ENCODE measurements around the gene ADGRD2. TPM values are rescaled to one million over a fixed set of nuclear protein-coding genes. Genes with fewer than 3 reads are reported as not detected.

Gene ADGRD2
- total RNA-seq, 3 donors from 2014 or later: 2.6 to 2.9 TPM; not detected in 1

DNA sequence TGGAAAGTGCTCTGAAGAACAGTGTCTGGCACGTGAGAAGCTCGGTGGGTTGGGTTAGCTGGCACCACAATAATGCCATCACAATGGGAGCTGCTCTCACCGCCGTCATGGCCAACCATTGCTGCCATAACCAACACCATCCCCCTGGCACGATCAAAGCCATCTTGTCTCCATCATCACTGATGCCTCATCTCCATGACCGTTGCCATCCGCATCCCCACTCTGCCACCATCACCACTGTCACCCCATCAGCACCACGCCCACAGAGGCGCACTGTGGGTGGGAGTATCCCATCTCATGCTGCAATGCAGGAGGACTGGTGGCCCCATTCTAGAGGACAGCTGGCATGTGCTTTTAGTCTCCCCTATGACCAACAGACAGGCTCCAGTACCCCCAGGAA lies 33.2 kb downstream of the ADGRD2 start:
- H3K27ac ChIP-seq: no peak overlapping the region
- H3K4me1 ChIP-seq: no peaks in the 10 kb centered on the region
- H3K36me3 ChIP-seq: no peaks in the 10 kb centered on the region
- peaks cover 0 to 63% of the 10 kb centered on the region in 2 donors for H3K27me3 ChIP-seq
- no peak for TF ChIP-seq POLR2A (IDR thresholded peaks at IDR 0.05)
- TF ChIP-seq, protein P1, sequence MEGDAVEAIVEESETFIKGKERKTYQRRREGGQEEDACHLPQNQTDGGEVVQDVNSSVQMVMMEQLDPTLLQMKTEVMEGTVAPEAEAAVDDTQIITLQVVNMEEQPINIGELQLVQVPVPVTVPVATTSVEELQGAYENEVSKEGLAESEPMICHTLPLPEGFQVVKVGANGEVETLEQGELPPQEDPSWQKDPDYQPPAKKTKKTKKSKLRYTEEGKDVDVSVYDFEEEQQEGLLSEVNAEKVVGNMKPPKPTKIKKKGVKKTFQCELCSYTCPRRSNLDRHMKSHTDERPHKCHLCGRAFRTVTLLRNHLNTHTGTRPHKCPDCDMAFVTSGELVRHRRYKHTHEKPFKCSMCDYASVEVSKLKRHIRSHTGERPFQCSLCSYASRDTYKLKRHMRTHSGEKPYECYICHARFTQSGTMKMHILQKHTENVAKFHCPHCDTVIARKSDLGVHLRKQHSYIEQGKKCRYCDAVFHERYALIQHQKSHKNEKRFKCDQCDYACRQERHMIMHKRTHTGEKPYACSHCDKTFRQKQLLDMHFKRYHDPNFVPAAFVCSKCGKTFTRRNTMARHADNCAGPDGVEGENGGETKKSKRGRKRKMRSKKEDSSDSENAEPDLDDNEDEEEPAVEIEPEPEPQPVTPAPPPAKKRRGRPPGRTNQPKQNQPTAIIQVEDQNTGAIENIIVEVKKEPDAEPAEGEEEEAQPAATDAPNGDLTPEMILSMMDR (IDR thresholded peaks at IDR 0.05): no peak
- no peak overlapping the region for H3K4me3 ChIP-seq
- DNase-seq (ENCODE audit: low spot score in 2 of 2): no peak
- no peaks in the 10 kb centered on the region for H3K9me3 ChIP-seq
- intact Hi-C loops (cut with DNase I; ENCODE audit: low total_unique reads): no loop called here

- Histone ChIP-seq H3K36me3 (no peaks in the 10 kb centered on the region), H3K9me3 (no peaks in the 10 kb centered on the region), H3K27me3 (peaks cover 0 to 45% of the 10 kb centered on the region in 2 donors), H3K4me1 (no peaks in the 10 kb centered on the region), H3K4me3 (no peak overlapping the region), H3K27ac (no peak overlapping the region)
- intact Hi-C loops (cut with DNase I; ENCODE audit: low total_unique reads): no loop called here
- TF ChIP-seq POLR2A (IDR thresholded peaks at IDR 0.05): no peak
- no peak for TF ChIP-seq POLR2AphosphoS5 (IDR thresholded peaks at IDR 0.05)
- TF ChIP-seq, protein P1 (IDR thresholded peaks at IDR 0.05): no peak
- no peak for DNase-seq (ENCODE audit: low spot score in 2 of 2)
Observed at GRCh38 chr9:124485201-124485600, 35.0 kb downstream of the ADGRD2 start.

GRCh38 chr9:124485936-124486335 lies 35.7 kb downstream of the ADGRD2 start:
- Histone ChIP-seq H3K4me1 (no peaks in the 10 kb centered on the region), H3K36me3 (no peaks in the 10 kb centered on the region), H3K27me3 (peaks cover 0 to 41% of the 10 kb centered on the region in 2 donors), H3K4me3 (no peak overlapping the region), H3K27ac (no peak overlapping the region), H3K9me3 (no peaks in the 10 kb centered on the region)
- intact Hi-C loops (cut with DNase I; ENCODE audit: low total_unique reads): no loop called here
- no peak for DNase-seq (ENCODE audit: low spot score in 2 of 2)
- TF ChIP-seq POLR2A (IDR thresholded peaks at IDR 0.05) (no peak), POLR2AphosphoS5 (IDR thresholded peaks at IDR 0.05) (no peak)
- TF ChIP-seq, protein P1 (IDR thresholded peaks at IDR 0.05): no peak

GRCh38 chr9:124486778-124487259 lies 36.6 kb downstream of the ADGRD2 start:
- no peak overlapping the region for H3K27ac ChIP-seq
- no peaks in the 10 kb centered on the region for H3K9me3 ChIP-seq
- DNase-seq (ENCODE audit: low spot score in 2 of 2): no peak
- TF ChIP-seq POLR2A (IDR thresholded peaks at IDR 0.05) (no peak), POLR2AphosphoS5 (IDR thresholded peaks at IDR 0.05) (no peak)
- TF ChIP-seq, protein P1 (IDR thresholded peaks at IDR 0.05): no peak
- H3K4me3 ChIP-seq: no peak overlapping the region
- H3K4me1 ChIP-seq: no peaks in the 10 kb centered on the region
- H3K36me3 ChIP-seq: no peaks in the 10 kb centered on the region
- peaks cover 0 to 39% of the 10 kb centered on the region in 2 donors for H3K27me3 ChIP-seq
- intact Hi-C loops (cut with DNase I; ENCODE audit: low total_unique reads): no loop called here

DNA sequence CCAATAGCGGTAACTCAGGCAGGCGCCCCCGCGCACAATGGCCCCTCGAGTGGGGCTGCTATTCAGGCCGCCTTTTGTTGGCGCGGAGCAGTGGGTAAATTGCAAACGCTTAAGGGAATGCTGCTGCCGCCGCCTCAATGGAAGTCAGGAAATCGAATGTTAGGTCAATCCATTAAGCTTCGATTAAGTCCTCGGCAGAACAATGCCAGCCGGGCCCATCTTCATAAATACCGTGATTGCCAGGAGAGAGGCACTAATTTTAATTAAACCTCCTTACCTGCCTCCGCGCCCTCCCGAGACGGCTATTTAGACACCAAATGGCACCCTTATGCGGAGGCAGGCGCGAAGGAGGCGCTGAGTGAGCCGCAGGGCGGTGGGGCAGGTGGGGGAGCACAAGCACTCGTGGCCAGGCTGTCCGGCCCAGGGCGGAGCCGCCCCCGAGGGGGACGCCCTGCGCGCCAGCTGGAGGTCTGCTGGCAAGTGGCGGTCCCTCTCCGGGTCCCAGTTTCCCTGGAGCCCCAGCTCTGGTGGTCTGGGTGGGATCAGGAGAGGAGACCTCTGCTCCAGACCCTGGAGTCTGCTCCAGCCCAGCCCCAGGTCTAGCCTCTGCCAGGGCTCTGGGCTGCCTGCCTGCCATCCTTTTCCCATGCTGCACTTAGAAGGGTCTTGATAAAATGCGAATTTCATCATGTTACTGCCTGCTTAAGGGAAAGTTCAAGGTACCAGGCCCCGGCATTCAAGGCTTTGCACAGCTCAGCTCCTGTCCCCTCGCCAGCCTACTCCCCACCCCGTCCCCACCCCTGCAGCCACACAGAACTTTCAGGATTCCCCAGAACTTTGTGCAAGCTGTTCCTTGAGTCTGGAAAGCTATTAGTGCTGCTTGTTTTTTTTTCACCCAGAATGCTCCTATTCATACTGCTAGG lies 37.3 kb downstream of the ADGRD2 start:
- Histone ChIP-seq H3K27ac (no peak overlapping the region), H3K36me3 (no peaks in the 10 kb centered on the region), H3K9me3 (no peaks in the 10 kb centered on the region), H3K27me3 (peaks cover 0 to 33% of the 10 kb centered on the region in 2 donors), H3K4me3 (no peak overlapping the region), H3K4me1 (no peaks in the 10 kb centered on the region)
- TF ChIP-seq, protein P1 (IDR thresholded peaks at IDR 0.05): no peak
- TF ChIP-seq POLR2AphosphoS5 (IDR thresholded peaks at IDR 0.05) (no peak), POLR2A (IDR thresholded peaks at IDR 0.05) (no peak)
- intact Hi-C loops (cut with DNase I; ENCODE audit: low total_unique reads): no loop called here
- DNase-seq (ENCODE audit: low spot score in 2 of 2): no peak

All from breast epithelium (tissue), 4 donors.